ENCODE data around the gene C13orf46.

Gene C13orf46

DNA sequence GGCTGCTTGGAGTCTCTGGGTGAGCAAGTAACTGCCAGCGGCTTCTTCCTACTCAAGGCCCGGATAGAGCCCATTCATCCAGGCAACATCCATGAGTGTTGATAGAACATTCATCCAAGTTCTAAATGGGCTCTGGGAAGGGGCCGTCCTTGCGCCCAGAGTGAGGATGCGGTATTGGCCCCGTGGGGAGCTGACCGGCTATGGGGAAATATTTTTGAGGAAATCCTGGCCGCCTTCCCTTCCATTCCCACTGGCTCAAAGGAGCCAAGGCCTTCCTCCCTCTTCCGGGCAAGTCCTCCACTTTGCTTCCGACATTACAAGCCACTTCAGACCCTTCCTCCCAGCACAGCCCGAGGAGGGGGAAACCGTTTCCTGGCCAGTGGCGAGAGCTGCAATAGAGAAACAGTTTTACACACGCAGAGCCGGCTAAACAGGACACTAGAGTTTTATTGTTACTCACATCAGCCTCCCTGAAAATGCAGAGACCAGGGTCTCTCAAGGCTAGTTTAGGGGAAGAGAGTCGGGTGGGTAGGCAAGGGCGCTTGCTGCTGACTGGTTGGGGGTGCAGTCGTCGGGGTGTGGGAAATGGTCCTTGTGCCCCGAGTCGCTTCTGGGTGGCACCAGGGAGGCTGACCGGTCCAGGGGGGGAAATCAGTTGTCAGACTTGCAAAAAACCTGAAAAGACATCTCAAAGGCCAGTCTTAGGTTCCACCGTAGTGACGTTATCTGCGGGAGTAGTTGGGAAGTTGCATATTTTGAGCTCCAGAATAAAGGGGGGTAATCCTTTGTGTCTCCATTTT lies 37.5 kb downstream of the C13orf46 start:
- DNase-seq: no peak

DNA sequence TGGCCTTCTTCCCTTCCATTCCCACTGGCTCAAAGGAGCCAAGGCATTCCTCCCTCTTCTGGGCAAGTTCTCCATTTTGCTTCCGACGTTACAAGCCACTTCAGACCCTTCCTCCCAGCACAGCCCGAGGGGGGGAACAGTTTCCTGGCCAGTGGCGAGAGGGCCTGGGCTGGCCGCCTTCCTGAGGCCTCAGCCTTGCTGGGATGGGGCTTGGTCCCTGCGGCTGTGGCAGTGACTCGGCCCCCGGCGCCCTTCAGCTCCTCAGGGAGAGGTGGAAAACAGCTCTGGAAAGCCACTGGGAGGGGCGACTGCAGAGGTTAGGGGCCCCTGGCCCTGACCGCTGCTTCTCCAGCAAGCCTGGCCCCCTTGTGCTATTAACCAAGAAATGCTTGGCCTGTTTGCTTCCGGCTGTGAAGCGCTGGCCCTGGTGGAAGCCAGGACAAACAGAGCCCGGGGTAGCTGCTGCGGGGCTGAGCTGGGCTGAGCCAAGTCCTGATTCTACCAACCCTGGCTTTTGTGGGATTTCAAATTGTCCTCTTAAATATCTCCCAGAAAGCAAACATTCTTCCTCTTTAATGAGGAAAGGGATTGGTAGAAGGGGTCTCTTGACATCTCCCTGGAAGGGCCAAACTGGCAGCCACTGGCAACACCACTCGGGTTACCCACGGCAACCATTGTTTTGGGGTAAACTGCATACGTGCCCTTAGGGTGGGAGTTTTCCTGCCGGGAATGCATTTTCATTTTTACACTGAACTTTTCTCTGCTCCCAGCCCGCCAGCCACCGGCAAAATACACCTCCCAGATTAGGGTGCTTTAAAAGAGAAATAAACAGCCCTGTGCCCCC lies 38.7 kb downstream of the C13orf46 start:
- no peak for DNase-seq

GRCh38 chr13:113934576-113934975 lies 39.3 kb downstream of the C13orf46 start:
- DNase-seq: no peak

DNA sequence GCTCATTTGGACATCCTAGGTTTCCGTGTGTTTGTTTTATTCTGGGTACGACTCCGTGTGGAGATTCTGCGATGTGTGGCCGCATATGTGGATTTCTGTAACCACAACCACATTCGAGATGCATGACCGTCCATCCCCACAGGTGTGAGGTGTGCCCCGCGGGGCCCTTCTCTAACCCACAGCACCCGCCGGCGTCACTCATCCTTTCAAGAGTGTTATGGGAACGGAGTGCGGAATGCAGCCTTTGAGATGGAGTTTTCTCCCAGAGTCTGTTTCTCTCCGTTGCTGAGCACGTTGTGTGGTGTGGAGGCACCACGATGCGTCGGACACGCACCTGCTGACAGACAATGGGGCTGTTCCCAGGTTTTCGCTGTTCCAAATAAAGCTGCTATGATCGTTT lies 40.0 kb downstream of the C13orf46 start:
- no peak for DNase-seq

DNA sequence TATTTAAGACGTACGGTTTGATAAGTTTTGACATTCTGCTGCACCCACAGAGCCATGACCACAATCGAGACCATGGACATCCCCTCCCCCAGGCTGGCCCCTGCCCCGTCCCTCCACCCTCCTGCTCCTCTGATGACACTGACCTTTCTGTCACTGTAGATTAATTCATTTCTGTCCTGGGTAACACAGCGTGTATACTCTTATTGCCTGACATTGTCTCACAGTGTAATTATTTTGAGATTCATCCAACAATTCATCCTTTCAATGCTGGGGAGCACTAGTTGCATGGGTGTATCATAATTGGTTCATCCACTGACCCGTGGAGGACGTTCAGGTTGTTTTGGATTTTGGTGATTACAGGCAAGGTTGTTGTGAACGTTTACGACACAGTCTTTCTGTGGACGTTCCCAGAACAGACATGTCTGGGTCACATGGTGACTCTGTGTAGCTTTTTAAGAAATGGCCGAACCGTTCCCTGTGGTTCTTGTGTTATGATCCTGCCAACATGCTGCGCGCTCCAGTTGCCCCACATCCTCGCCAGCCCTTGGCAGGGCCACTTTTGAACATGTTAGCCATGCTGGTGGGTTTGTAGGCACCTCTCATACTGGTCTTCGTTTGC lies 41.9 kb downstream of the C13orf46 start:
- no peak for DNase-seq

- DNase-seq: no peak
Measured at GRCh38 chr13:113930671-113931637, 42.9 kb downstream of the C13orf46 start.

DNA sequence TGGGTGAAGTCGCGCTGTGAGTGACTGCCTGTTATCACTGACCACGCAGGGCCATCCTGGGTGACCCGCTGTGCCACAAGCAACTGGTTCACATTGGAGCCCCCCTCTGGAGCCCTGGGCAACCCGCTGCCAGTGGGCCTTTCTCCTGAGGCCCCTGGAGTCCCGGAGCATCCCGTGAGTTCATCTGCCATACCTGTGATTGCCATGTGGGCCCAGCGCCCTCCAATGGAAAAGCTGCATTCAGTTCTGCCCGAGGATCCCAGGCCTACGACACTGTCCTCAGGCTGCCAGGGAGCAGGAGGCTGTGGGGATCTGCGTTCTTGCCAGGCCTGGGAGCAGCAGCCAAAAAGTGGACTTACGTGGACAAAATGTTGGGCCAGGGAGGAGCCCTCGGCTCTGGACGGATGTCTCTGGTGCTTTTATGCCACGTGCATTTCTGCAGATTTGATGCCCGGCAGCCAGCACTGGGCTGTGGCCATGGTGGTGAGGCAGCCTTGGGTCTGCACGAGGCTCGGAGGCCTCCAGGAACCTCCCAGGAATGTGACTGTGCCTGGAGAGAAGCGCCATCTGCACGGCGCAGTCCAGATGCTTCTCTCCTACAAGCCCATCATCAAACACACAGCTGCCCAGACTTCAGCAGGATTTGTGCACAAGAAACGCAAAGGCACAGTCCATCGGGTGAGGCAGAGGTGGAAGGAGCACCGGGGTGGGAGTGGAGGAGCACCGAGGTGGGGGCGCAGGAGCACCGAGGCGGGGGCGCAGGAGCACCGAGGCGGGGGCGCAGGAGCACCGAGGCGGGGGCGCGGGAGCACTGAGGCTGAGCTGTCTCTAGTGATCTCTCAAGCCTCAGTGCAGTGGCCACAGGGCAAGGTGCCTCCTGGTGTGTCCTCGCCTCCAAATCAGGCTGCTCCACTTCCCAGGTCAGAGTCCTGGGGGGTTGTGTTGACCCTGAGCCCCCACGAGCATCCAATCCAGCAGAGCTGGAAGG lies 44.0 kb downstream of the C13orf46 start:
- no peak for DNase-seq

GRCh38 chr13:113928685-113929627 lies 44.9 kb downstream of the C13orf46 start:
- DNase-seq: no peak

DNA sequence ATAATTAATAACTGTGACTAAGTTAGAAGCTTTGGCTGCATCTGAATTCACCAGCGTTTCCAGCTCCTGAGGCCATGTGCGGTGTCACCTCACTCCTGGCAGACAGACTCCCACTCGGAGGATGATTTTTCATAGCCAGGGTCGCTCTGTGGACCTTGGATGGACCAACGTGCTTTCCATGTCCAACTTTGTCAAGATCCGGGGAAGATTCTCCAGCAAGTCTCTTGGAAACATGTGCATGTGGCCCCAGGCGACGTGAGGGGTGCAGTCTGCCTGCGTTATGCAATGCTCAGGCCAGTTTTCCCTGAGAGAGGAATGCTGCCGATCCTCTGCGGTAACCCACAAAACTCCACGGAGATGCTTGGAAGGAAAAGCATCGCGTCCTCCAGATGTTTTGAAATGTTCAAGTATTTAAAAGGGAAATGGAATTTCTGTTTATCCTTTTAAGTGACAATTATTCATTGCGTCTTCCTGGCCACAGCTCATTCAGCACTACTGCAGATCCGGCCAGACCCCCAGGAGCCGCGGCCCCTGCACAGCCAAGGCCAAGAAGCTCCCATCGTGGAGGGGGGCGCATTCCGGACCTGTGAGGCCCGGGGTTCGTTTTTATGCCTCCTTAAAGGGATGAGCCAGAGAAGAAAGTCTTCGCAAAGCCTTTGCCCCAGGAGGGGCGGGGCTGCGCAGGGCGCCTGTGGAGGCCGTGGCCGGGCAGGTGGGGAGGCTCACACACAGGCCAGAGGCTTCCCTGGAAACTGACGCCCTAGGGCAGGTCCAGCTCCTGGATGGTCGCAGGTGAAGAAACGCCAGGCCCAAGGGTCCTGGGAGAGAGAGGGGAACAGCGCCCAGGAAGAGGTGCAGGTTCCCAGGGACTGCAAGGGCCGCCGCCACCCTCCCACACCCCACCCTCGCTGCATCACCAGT lies 46.0 kb downstream of the C13orf46 start:
- no peak for DNase-seq

DNA sequence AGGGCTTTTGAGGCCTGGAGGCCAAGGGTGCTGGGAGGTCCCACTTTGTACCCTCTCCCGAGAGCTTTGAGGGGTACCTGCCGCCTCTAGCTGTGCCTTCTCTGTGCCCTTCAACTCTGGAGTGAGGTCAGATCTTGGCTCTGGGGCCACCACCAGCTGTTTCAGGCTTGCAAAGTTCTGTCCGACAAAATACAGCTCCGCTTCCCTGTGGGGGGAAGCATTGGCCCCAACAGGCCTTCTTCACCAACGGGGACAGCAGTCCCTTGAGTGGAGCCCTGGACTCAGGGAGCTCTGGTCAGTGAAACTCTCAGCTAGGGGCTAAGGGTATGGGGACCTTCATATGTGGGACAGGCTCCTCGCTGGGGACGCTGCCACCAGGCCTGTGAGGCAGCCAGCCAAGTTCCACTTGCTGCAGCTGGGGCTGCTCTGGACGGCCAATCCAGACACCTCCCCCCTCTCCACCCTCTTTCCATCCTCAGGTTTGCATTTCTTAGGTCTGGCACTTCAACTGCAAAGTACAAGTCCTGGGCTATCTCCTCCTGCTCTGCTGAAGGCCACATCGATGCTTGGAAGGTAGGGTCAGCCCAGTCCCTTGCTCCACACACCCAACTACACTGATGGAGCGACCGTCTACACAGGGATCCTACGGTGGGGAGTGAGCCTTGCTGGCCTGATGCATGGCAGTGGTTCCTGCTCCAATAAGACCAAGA lies 46.8 kb downstream of the C13orf46 start:
- DNase-seq: no peak

DNA sequence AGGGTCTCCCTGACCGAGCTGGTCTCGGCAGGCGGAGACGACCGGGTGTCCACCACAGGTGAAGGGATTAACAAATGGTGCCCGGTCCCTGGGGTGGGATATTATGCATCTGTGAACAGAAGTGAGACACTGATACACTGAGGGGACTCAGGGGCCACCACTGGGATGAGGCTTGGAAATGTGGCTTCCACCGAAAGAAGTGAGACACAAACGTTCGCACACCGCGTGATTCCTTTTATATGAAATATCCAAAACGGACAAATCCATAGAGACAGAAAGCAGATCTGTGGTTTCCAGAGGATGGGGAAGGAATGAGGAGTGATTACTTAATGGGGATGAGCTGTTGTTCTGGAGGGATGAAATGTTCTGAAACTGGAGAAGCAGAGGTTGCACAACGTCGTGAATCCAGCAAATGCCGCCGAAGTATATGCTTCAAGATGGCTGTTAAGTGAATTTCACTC lies 47.5 kb downstream of the C13orf46 start:
- DNase-seq: no peak

- DNase-seq: no peak
Measured at GRCh38 chr13:113924184-113924901, 49.5 kb downstream of the C13orf46 start.

- no peak for DNase-seq
Measured at GRCh38 chr13:113923376-113924063, 50.4 kb downstream of the C13orf46 start.

DNA sequence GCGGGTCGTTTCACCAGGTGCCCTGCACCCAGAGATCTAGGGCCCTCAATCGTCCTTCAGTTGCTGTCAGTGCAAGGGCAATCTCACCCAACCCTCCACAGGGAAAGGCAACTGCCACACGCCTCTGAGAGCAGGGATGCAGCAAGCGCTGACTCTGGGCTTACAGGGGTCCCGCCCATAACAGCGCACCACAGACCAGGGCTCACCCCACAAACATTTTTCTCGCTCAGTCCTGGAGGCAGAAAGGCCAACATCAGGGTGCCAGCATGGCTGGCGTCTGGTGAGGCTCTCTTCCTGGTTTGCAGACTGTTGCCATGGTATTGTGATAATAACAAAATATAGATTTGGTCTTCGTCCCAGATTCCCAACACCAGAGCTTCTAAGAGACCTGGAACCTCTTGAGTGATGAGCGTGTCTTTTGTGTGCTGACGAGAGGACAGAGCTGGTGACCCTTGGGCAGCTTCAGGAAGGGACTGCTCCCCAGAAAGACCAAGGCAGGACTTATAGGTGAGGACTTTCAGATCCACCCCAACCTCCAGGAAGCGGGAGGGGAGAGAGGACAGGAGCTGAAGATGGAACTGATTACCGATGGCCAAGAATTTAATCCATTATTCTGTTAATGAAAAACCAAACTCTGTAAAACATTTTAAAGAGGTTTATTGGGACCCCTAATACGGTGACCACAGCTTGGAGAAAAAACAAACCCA lies 51.3 kb downstream of the C13orf46 start:
- DNase-seq: no peak

GRCh38 chr13:113921763-113922162 lies 52.1 kb downstream of the C13orf46 start:
- DNase-seq: no peak
